Breast epithelium (tissue), 4 donors: ENCODE results near the gene ARHGAP9. TPM values are rescaled to one million over a fixed set of nuclear protein-coding genes. Genes with fewer than 3 reads are reported as not detected.
"Not testable (repeated sequence)": the region's sequence is repeated elsewhere in the genome, so short reads cannot be mapped to it uniquely, and the experiment has no call there.

ENCODE experiments used
- DNase-seq, 2 donors: peaks; one replicate each; pipeline ENCODE4 v3.0.0-alpha.2; 2019; ENCODE audit warnings: low spot score in 2 of 2
- H3K27ac ChIP-seq, 2 donors: fragments of 200-600 bp; sonication (generic) in 1 of 2; one replicate each; pipeline ENCODE4 v1.5.1; 2016 to 2019; ENCODE audit warnings: mild to moderate bottlenecking in 1 of 2
- H3K27me3 ChIP-seq, 2 donors: fragments of 200-600 bp; sonication (generic) in 1 of 2; one replicate each; pipeline versions ENCODE4 v1.5.1 to v1.6.0; 2017 to 2019; ENCODE audit warnings: control low read depth in 1 of 2, mild to moderate bottlenecking in 1 of 2
- H3K36me3 ChIP-seq: fragments of 200-600 bp; one replicate; pipeline ENCODE4 v1.5.1; 2019
- H3K4me1 ChIP-seq, 2 donors: fragments of 200-600 bp; sonication (generic); one replicate each; pipeline ENCODE4 v1.5.1; 2016 to 2019; ENCODE audit warnings: control low read depth in 1 of 2
- H3K4me3 ChIP-seq, 3 donors: fragments of 200-600 bp; sonication (generic); 1 replicate in 2 of 3; 2 replicates in 1 of 3; pipeline ENCODE4 v1.5.1; 2016 to 2019; ENCODE audit warnings: mild to moderate bottlenecking in 3 of 3, moderate library complexity in 2 of 3
- H3K9me3 ChIP-seq, 2 donors: fragments of 200-600 bp; sonication (generic) in 1 of 2; one replicate each; pipeline ENCODE4 v1.5.1; 2016 to 2019; ENCODE audit warnings: control low read depth in 1 of 2
- CTCF ChIP-seq, 3 donors: fragments of 450-650 bp; IDR thresholded peaks; one replicate each; pipeline ENCODE4 v1.5.1; 2016 to 2017; ENCODE audit warnings: antibody characterized with exemption in 3 of 3, mild to moderate bottlenecking in 3 of 3, moderate library complexity in 3 of 3
- POLR2A ChIP-seq: fragments of 450-650 bp; IDR thresholded peaks from one replicate; pipeline ENCODE4 v1.6.1; 2016; ENCODE audit warnings: antibody characterized with exemption, mild to moderate bottlenecking, moderate library complexity
- POLR2AphosphoS5 ChIP-seq, 3 donors: sonication (generic); formaldehyde crosslinking; IDR thresholded peaks; one replicate each; pipeline ENCODE4 v1.6.1; 2017; ENCODE audit warnings: antibody characterized with exemption in 3 of 3
- intact Hi-C: fragments of 100-400 bp; cut with DNase I; formaldehyde crosslinking; loops from one replicate; pipeline ENCODE4 v1.15.1; 2023; ENCODE audit warnings: low total_unique reads
- total RNA-seq, 3 donors: library from RNA; depleted of rRNA; stranded (reverse); fragments of >200 nt; gene quantifications; one replicate each; pipeline ENCODE4 v1.1.0, GENCODE V29; 2016

ARHGAP9 gene
- total RNA-seq, 3 donors from 2014 or later: 10.8 to 16.6 (median 11.1) TPM

GRCh38 chr12:57448669-57449068 is 31.0 kb downstream of the ARHGAP9 start:
- Histone ChIP-seq H3K27me3 (no peaks in the 10 kb centered on the region), H3K4me3 (no peak overlapping the region), H3K4me1 (no peaks in the 10 kb centered on the region), H3K36me3 (no peaks in the 10 kb centered on the region), H3K27ac (no peak overlapping the region), H3K9me3 (no peaks in the 10 kb centered on the region)
- DNase-seq: no peak
- TF ChIP-seq POLR2AphosphoS5 (IDR thresholded peaks at IDR 0.05) (no peak), CTCF (IDR thresholded peaks at IDR 0.05) (no peak), POLR2A (no peak)
- intact Hi-C loops: no loop called here

GRCh38 chr12:57446292-57446960 is 33.2 kb downstream of the ARHGAP9 start:
- Histone ChIP-seq H3K9me3 (no peaks in the 10 kb centered on the region), H3K4me1 (no peaks in the 10 kb centered on the region), H3K36me3 (no peaks in the 10 kb centered on the region), H3K4me3 (no peak overlapping the region), H3K27me3 (no peaks in the 10 kb centered on the region), H3K27ac (no peak overlapping the region)
- DNase-seq: no peak
- intact Hi-C loops: no loop called here
- TF ChIP-seq POLR2AphosphoS5 (IDR thresholded peaks at IDR 0.05): no peak
- no peak for TF ChIP-seq CTCF (IDR thresholded peaks at IDR 0.05)

- H3K9me3 ChIP-seq: no peaks in the 10 kb centered on the region
- no peaks in the 10 kb centered on the region for H3K36me3 ChIP-seq
- no peak overlapping the region for H3K4me3 ChIP-seq
- no peaks in the 10 kb centered on the region for H3K27me3 ChIP-seq
- DNase-seq: peak in 1 of 2 donors; percentile 14
- intact Hi-C loops: no loop called here
- H3K27ac ChIP-seq: no peak overlapping the region
- TF ChIP-seq CTCF (IDR thresholded peaks at IDR 0.05) (no peak), POLR2AphosphoS5 (IDR thresholded peaks at IDR 0.05) (no peak), POLR2A (no peak)
- H3K4me1 ChIP-seq: no peaks in the 10 kb centered on the region
Observed at GRCh38 chr12:57444744-57445143, 34.9 kb downstream of the ARHGAP9 start.

- H3K27ac ChIP-seq, H3K36me3 ChIP-seq, H3K4me1 ChIP-seq, intact Hi-C loops, H3K27me3 ChIP-seq, H3K9me3 ChIP-seq, H3K4me3 ChIP-seq: not testable (repeated sequence)
- peak in 1 of 2 donors; percentile 2 for DNase-seq
Observed at GRCh38 chr12:57444337-57444736, 35.3 kb downstream of the ARHGAP9 start.

GRCh38 chr12:57441846-57442427 is 37.7 kb downstream of the ARHGAP9 start:
- TF ChIP-seq POLR2AphosphoS5 (IDR thresholded peaks at IDR 0.05) (no peak), CTCF (IDR thresholded peaks at IDR 0.05) (no peak), POLR2A (no peak)
- Histone ChIP-seq H3K4me3 (no peak overlapping the region), H3K4me1 (no peaks in the 10 kb centered on the region), H3K27me3 (no peaks in the 10 kb centered on the region), H3K36me3 (no peaks in the 10 kb centered on the region), H3K9me3 (no peaks in the 10 kb centered on the region), H3K27ac (no peak overlapping the region)
- no peak for DNase-seq
- intact Hi-C loops: no loop called here

GRCh38 chr12:57441393-57441792 is 38.3 kb downstream of the ARHGAP9 start:
- H3K27me3 ChIP-seq, H3K4me1 ChIP-seq, intact Hi-C loops: not testable (repeated sequence)

More at GRCh38 chr12:57441393-57441792, 38.3 kb downstream of the ARHGAP9 start:
- not testable (repeated sequence) for H3K9me3 ChIP-seq, H3K4me3 ChIP-seq, DNase-seq, H3K36me3 ChIP-seq, H3K27ac ChIP-seq
